Endodermal cell (in vitro differentiated cells): ENCODE data around the gene EYS. TPM values are rescaled to one million over a fixed set of nuclear protein-coding genes. Genes with fewer than 3 reads are reported as not detected.

Experiments used
- DNase-seq: peaks from one replicate; pipeline ENCODE4 v3.0.0-alpha.2; 2017
- H3K27ac ChIP-seq: 2 replicates; pipeline ENCODE4 v1.5.1; 2013; ENCODE audit warnings: mild to moderate bottlenecking, low read depth, low read length, moderate library complexity
- H3K27me3 ChIP-seq: 2 replicates; pipeline ENCODE4 v1.6.1; 2013; ENCODE audit warnings: mild to moderate bottlenecking, low read length, moderate library complexity; ENCODE audit not compliant: insufficient read depth, control insufficient read depth, poor library complexity, severe bottlenecking
- H3K36me3 ChIP-seq: 2 replicates; pipeline ENCODE4 v1.7.0; 2013; ENCODE audit warnings: mild to moderate bottlenecking, low read length, moderate library complexity; ENCODE audit not compliant: control insufficient read depth, insufficient read depth
- H3K4me1 ChIP-seq: one replicate; pipeline ENCODE4 v1.7.0; 2013; ENCODE audit warnings: low read length; ENCODE audit not compliant: control insufficient read depth, insufficient read depth
- H3K4me3 ChIP-seq: 2 replicates; pipeline ENCODE4 v1.5.1; 2013; ENCODE audit warnings: mild to moderate bottlenecking, low read length, moderate library complexity
- H3K9ac ChIP-seq: 2 replicates; pipeline ENCODE4 v1.6.1; 2013; ENCODE audit warnings: mild to moderate bottlenecking, low read length, moderate library complexity; ENCODE audit not compliant: poor library complexity, severe bottlenecking; ENCODE audit errors: extremely low read depth
- H3K9me3 ChIP-seq: 2 replicates; pipeline ENCODE4 v1.6.1; 2013; ENCODE audit warnings: mild to moderate bottlenecking, low read length, moderate library complexity; ENCODE audit not compliant: control insufficient read depth
- H3K27ac Mint-ChIP-seq: 2 replicates; pipeline ENCODE4 v1.8.0; 2020; ENCODE audit warnings: mixed read lengths
- H3K27me3 Mint-ChIP-seq: 2 replicates; pipeline ENCODE4 v1.8.0; 2021; ENCODE audit warnings: mild to moderate bottlenecking, mixed read lengths; ENCODE audit not compliant: insufficient read depth
- H3K36me3 Mint-ChIP-seq: 2 replicates; pipeline ENCODE4 v1.8.0; 2020; ENCODE audit warnings: low read depth, mixed read lengths
- H3K4me1 Mint-ChIP-seq: 2 replicates; pipeline ENCODE4 v1.8.0; 2020; ENCODE audit warnings: mixed read lengths
- H3K4me3 Mint-ChIP-seq: 2 replicates; pipeline ENCODE4 v1.8.0; 2020; ENCODE audit warnings: mild to moderate bottlenecking, moderate library complexity, mixed read lengths
- H3K9me3 Mint-ChIP-seq: 2 replicates; pipeline ENCODE4 v1.8.0; 2020; ENCODE audit warnings: mild to moderate bottlenecking, mixed read lengths
- CTCF ChIP-seq: fragments of 200-600 bp; sonication (generic); conservative IDR thresholded peaks from 2 replicates; pipeline ENCODE4 v1.5.0; 2021; ENCODE audit warnings: antibody characterized with exemption, mild to moderate bottlenecking
- WGBS, 2 experiments: methylation state at CpG; one replicate each; pipeline versions ENCODE4 v1.1.5 to v1.1.7; 2013; ENCODE audit warnings: missing lambda C conversion rate in 2 of 2, mixed read lengths in 1 of 2; ENCODE audit not compliant: insufficient coverage in 1 of 2, insufficient read length in 1 of 2; 5-methylcytosine and 5-hydroxymethylcytosine counted together
- total RNA-seq, 2 donors: library from RNA; stranded (reverse); fragmentation: NEBNext Ultra II Directional in 1 of 2; extraction: Animal tissue kit (Norgen Biotek cat#: 25700) in 1 of 2; gene quantifications; 2 replicates in 1 of 2; 3 replicates in 1 of 2; pipeline ENCODE4 v1.2.1, GENCODE V29; 2021

Gene EYS
- total RNA-seq, 2 donors from 2014 or later, result 0.31 to 0.70 TPM

- 88% methylated on average over 1 of the region's 1 CpG; no CpG with 5 or more reads in 1 of the 2 experiments for WGBS, 2 experiments
- DNase-seq, result no peak
- no peaks in the 10 kb centered on the region for H3K4me1 ChIP-seq
- H3K27ac ChIP-seq, result no peak overlapping the region
- Mint-ChIP-seq H3K27me3 (no peaks in the 10 kb centered on the region), H3K27ac (no peak overlapping the region), H3K9me3 (no peaks in the 10 kb centered on the region), H3K4me3 (no peak overlapping the region), H3K4me1 (no peaks in the 10 kb centered on the region), H3K36me3 (no peaks in the 10 kb centered on the region)
- no peak overlapping the region for H3K4me3 ChIP-seq
- no peaks in the 10 kb centered on the region for H3K9me3 ChIP-seq
- H3K36me3 ChIP-seq, result no peaks in the 10 kb centered on the region
- H3K9ac ChIP-seq, result no peak overlapping the region
- no peak for TF ChIP-seq CTCF
- H3K27me3 ChIP-seq, result no peaks in the 10 kb centered on the region
Observed at GRCh38 chr6:64428186-64428585, 1278.8 kb downstream of the EYS start.

- Mint-ChIP-seq H3K9me3 (peaks cover 11% of the 10 kb centered on the region), H3K27me3 (no peaks in the 10 kb centered on the region), H3K27ac (no peak overlapping the region), H3K36me3 (no peaks in the 10 kb centered on the region), H3K4me1 (no peaks in the 10 kb centered on the region), H3K4me3 (no peak overlapping the region)
- WGBS, 2 experiments, result 86 to 96% methylated on average over 2 of the region's 2 CpGs
- H3K27me3 ChIP-seq, result no peaks in the 10 kb centered on the region
- H3K9ac ChIP-seq, result no peak overlapping the region
- no peaks in the 10 kb centered on the region for H3K4me1 ChIP-seq
- H3K36me3 ChIP-seq, result no peaks in the 10 kb centered on the region
- H3K27ac ChIP-seq, result no peak overlapping the region
- H3K4me3 ChIP-seq, result no peak overlapping the region
- H3K9me3 ChIP-seq, result no peaks in the 10 kb centered on the region
- no peak for DNase-seq
- TF ChIP-seq CTCF, result no peak
Observed at GRCh38 chr6:64415926-64416325, 1291.1 kb downstream of the EYS start.

- Mint-ChIP-seq H3K27me3 (no peaks in the 10 kb centered on the region), H3K36me3 (no peaks in the 10 kb centered on the region), H3K27ac (no peak overlapping the region), H3K9me3 (peaks cover 2% of the 10 kb centered on the region), H3K4me3 (no peak overlapping the region), H3K4me1 (no peaks in the 10 kb centered on the region)
- Histone ChIP-seq H3K9ac (no peak overlapping the region), H3K27ac (no peak overlapping the region), H3K27me3 (no peaks in the 10 kb centered on the region), H3K4me1 (no peaks in the 10 kb centered on the region), H3K36me3 (no peaks in the 10 kb centered on the region), H3K4me3 (no peak overlapping the region), H3K9me3 (no peaks in the 10 kb centered on the region)
- no peak for TF ChIP-seq CTCF
- no peak for DNase-seq
Observed at GRCh38 chr6:64411226-64411625, 1295.8 kb downstream of the EYS start.
